ENCODE data around the gene SPINK9.

SPINK9 gene

DNA sequence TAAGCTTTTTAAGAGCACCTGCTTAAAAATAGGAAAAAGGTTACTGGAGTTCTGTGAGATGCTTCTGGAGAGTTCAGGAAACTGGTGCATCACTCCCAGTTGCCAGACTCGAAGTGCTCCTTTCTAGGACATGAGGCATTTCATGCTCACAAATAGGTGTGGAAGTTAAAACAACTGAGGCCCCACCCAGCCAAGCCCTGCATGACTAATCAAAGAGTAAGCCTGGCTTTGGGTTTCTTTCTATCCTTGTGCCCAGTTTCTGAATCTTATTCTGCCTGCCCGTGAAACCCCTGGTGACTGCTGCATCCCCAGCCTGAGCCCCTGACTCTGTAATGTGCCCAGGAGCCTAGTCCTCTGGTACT, 7.7 kb downstream of the SPINK9 start:
- Mint-ChIP-seq H3K27ac (no peak overlapping the region), H3K36me3 (peaks cover 5% of the 10 kb centered on the region), H3K4me3 (no peak overlapping the region)

DNA sequence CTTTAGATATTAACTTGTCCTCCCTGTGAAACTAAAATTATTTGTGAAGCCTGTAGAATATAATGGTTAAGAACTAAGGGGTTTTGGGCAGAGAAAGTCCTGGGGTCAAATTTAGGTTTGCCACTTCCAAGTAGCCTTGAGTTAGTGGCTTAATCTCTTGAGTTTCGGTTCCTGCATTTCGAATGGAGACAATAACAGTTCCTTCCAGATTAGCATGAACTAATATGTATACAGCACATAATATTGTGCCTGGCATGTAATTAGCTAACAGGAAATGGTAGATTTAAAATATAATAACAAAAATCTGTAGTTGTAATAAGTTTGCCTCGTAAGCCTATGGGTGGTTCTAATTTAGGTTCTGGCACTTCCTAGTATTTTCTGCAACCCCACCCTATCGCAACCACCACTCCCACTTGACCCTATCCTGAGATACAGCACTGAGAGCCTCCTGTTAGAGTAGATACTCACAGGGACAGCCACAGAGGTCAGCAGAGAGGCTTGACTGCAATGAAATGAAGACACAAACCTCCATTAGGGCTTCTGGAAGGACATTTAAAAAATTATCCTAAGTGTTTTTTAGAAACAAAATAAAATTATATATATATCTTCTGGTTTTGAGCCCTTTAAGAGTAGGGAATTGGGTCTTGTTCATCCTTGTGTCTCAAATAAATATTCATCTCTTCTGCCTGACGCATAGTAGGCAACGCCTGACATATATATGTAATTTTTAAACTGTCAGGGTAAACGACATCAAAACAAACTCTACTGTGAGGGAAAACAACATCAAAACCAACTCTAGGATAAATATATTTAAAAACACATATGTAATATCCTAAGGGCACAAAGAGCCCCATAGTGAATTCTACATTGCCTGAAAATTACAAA, 8.5 kb downstream of the SPINK9 start:
- Mint-ChIP-seq H3K4me3 (no peak overlapping the region), H3K36me3 (peaks cover 5% of the 10 kb centered on the region), H3K9me3 (no peaks in the 10 kb centered on the region), H3K27ac (no peak overlapping the region), H3K27me3 (no peaks in the 10 kb centered on the region), H3K4me1 (no peaks in the 10 kb centered on the region)
- ATAC-seq: no peak

More for the DNA sequence above, 7.7 kb downstream of the SPINK9 start:
- Mint-ChIP-seq H3K27me3 (no peaks in the 10 kb centered on the region), H3K9me3 (no peaks in the 10 kb centered on the region), H3K4me1 (no peaks in the 10 kb centered on the region)
- ATAC-seq: no peak

DNA sequence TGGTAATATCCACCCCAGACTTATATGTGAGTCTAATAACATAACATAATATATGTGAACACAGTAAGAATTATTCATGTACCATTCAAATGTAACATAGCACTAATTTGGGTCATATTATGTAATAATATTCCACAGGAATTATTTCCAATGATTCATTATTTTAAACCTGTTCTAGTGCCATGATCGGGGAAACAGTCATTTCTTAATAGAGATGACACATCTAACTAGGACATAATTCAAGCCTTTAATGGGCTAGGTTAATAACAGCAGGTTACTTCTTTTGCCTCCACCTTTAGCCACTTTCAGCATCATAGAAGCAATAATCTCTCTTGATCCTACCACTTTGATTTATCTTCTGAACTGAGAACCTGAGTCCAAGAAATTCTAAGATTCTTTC, 12.3 kb downstream of the SPINK9 start:
- H3K27ac Mint-ChIP-seq: no peak overlapping the region
- H3K27me3 Mint-ChIP-seq: no peaks in the 10 kb centered on the region
- H3K4me1 Mint-ChIP-seq: no peaks in the 10 kb centered on the region
- no peaks in the 10 kb centered on the region for H3K9me3 Mint-ChIP-seq
- H3K4me3 Mint-ChIP-seq: no peak overlapping the region
- no peaks in the 10 kb centered on the region for H3K36me3 Mint-ChIP-seq
- ATAC-seq: no peak

- no peaks in the 10 kb centered on the region for H3K27me3 Mint-ChIP-seq
- H3K4me1 Mint-ChIP-seq: no peaks in the 10 kb centered on the region
- ATAC-seq: no peak
- no peaks in the 10 kb centered on the region for H3K9me3 Mint-ChIP-seq
- no peak overlapping the region for H3K4me3 Mint-ChIP-seq
- H3K36me3 Mint-ChIP-seq: no peaks in the 10 kb centered on the region
- no peak overlapping the region for H3K27ac Mint-ChIP-seq
These were observed 17.3 kb downstream of the SPINK9 start for GRCh38 chr5:148352696-148353095.

GRCh38 chr5:148353634-148354033, 18.3 kb downstream of the SPINK9 start:
- Mint-ChIP-seq H3K36me3 (no peaks in the 10 kb centered on the region), H3K27me3 (no peaks in the 10 kb centered on the region), H3K9me3 (no peaks in the 10 kb centered on the region), H3K4me1 (no peaks in the 10 kb centered on the region), H3K27ac (no peak overlapping the region), H3K4me3 (no peak overlapping the region)
- no peak for ATAC-seq

DNA sequence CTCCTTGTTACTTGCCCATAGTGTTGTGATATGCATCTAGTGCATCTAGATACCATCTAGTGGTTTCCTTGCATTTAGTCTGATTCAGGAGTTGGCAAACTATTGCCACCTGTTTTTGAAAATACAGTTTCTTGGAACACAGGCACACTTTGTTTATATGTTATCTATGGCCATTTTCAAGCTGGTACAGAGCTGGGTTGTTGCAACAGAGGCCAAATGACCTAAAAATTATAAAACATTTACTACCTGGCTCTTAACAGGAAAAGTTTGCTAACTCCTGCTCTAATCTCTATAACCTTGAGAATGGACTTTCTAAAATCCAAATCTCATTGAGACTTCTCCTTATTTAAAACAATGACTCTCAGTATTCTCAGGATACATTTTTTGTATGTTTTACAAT, 29.0 kb downstream of the SPINK9 start:
- Mint-ChIP-seq H3K4me1 (no peaks in the 10 kb centered on the region), H3K36me3 (peaks cover 13% of the 10 kb centered on the region), H3K9me3 (peaks cover 8% of the 10 kb centered on the region), H3K4me3 (no peak overlapping the region), H3K27ac (no peak overlapping the region), H3K27me3 (no peaks in the 10 kb centered on the region)
- no peak for ATAC-seq

- Mint-ChIP-seq H3K4me1 (no peaks in the 10 kb centered on the region), H3K9me3 (peaks cover 11% of the 10 kb centered on the region), H3K36me3 (peaks cover 25% of the 10 kb centered on the region), H3K4me3 (no peak overlapping the region), H3K27ac (no peak overlapping the region), H3K27me3 (no peaks in the 10 kb centered on the region)
- no peak for ATAC-seq
These were observed 32.9 kb downstream of the SPINK9 start for GRCh38 chr5:148368299-148368698.

GRCh38 chr5:148372166-148372725, 36.9 kb downstream of the SPINK9 start:
- Mint-ChIP-seq H3K4me3 (no peak overlapping the region), H3K27me3 (no peaks in the 10 kb centered on the region), H3K27ac (no peak overlapping the region), H3K9me3 (peaks cover 11% of the 10 kb centered on the region), H3K36me3 (peaks cover 27% of the 10 kb centered on the region), H3K4me1 (no peaks in the 10 kb centered on the region)
- no peak for ATAC-seq

DNA sequence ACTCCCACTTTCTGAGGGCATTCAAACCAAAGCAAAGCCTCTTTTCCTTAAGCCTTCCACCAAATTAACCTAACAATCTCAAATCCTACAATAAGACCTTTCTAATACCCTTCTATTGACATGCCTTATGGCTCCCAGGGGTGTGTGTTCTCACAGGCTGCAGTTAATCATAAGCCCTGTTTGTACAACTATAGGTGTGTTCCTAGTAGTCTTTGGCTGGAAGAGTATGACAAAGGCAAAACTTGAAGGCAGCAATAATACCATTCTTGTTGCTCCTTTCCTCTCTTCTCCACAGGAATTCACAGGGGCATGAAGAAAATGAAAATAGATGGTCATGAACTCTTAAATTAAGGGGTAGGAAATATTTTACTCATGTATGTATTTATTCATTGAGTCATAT, 37.5 kb downstream of the SPINK9 start:
- Mint-ChIP-seq H3K9me3 (peaks cover 10% of the 10 kb centered on the region), H3K4me1 (no peaks in the 10 kb centered on the region), H3K36me3 (peaks cover 27% of the 10 kb centered on the region), H3K4me3 (no peak overlapping the region), H3K27ac (no peak overlapping the region), H3K27me3 (no peaks in the 10 kb centered on the region)
- ATAC-seq: no peak

- no peak overlapping the region for H3K27ac Mint-ChIP-seq
- no peak for ATAC-seq
- H3K27me3 Mint-ChIP-seq: no peaks in the 10 kb centered on the region
These were observed 39.5 kb downstream of the SPINK9 start for GRCh38 chr5:148374690-148375360.

GRCh38 chr5:148376198-148376597, 40.8 kb downstream of the SPINK9 start:
- Mint-ChIP-seq H3K9me3 (peaks cover 7% of the 10 kb centered on the region), H3K4me3 (no peak overlapping the region), H3K4me1 (no peaks in the 10 kb centered on the region), H3K27ac (no peak overlapping the region), H3K36me3 (peaks cover 26% of the 10 kb centered on the region), H3K27me3 (no peaks in the 10 kb centered on the region)
- no peak for ATAC-seq

More at GRCh38 chr5:148374690-148375360, 39.5 kb downstream of the SPINK9 start:
- no peak overlapping the region for H3K4me3 Mint-ChIP-seq
- H3K4me1 Mint-ChIP-seq: no peaks in the 10 kb centered on the region
- peaks cover 7% of the 10 kb centered on the region for H3K9me3 Mint-ChIP-seq
- H3K36me3 Mint-ChIP-seq: peaks cover 26% of the 10 kb centered on the region

- ATAC-seq: no peak
- H3K27me3 Mint-ChIP-seq: no peaks in the 10 kb centered on the region
- H3K36me3 Mint-ChIP-seq: peaks cover 19% of the 10 kb centered on the region
- peaks cover 7% of the 10 kb centered on the region for H3K9me3 Mint-ChIP-seq
- no peak overlapping the region for H3K27ac Mint-ChIP-seq
- H3K4me3 Mint-ChIP-seq: no peak overlapping the region
- H3K4me1 Mint-ChIP-seq: peaks cover 5% of the 10 kb centered on the region
These were observed 43.3 kb downstream of the SPINK9 start for GRCh38 chr5:148378670-148379069.

GRCh38 chr5:148379340-148379739, 44.0 kb downstream of the SPINK9 start:
- ATAC-seq: no peak
- Mint-ChIP-seq H3K27me3 (no peaks in the 10 kb centered on the region), H3K4me1 (peaks cover 10% of the 10 kb centered on the region), H3K27ac (no peak overlapping the region), H3K4me3 (no peak overlapping the region), H3K9me3 (peaks cover 7% of the 10 kb centered on the region), H3K36me3 (peaks cover 19% of the 10 kb centered on the region)

- Mint-ChIP-seq H3K36me3 (peaks cover 19% of the 10 kb centered on the region), H3K4me3 (no peak overlapping the region), H3K9me3 (peaks cover 7% of the 10 kb centered on the region), H3K4me1 (peaks cover 36% of the 10 kb centered on the region), H3K27me3 (no peaks in the 10 kb centered on the region), H3K27ac (no peak overlapping the region)
- no peak for ATAC-seq
These were observed 46.5 kb downstream of the SPINK9 start for GRCh38 chr5:148381906-148382305.

DNA sequence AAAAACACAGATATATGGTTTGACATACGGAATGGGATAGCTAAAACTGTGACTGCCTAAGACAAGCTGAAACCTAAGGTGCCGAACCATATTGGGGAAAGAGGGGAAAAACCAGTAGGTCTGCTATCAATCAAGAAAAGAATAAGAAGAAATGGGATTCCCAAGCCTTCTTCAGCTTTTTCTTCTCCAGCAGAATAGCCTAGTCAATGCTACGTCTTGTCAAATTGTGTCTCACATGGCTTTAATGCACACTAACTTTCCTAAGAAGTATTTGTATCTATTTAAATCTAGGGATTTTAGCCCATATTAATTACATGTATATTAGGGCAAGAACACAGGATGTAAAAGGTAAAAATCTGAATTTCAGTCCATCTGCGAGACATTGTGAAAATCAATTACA, 47.6 kb downstream of the SPINK9 start:
- H3K4me3 Mint-ChIP-seq: peak overlapping the region; percentile 84
- H3K27me3 Mint-ChIP-seq: no peaks in the 10 kb centered on the region
- no peak for ATAC-seq
- H3K9me3 Mint-ChIP-seq: peaks cover 3% of the 10 kb centered on the region
- peaks cover 15% of the 10 kb centered on the region for H3K36me3 Mint-ChIP-seq
- peaks cover 44% of the 10 kb centered on the region for H3K4me1 Mint-ChIP-seq
- H3K27ac Mint-ChIP-seq: peak overlapping the region; percentile 94

Measured in stimulated activated memory B cell treated with anti-CD40 and anti-IgM and Interleukin-4, amounts not matched to agents 10 μg/mL and 1 μg/mL and 100 μg/mL, for 72 hours (primary cell).